Mesendoderm (in vitro differentiated cells): ENCODE data around the gene PKP3.
"Not testable (repeated sequence)": the region's sequence is repeated elsewhere in the genome, so short reads cannot be mapped to it uniquely, and the experiment has no call there.

Source experiments
- DNase-seq: peaks from one replicate; pipeline ENCODE4 v3.0.0; 2013
- H2AK5ac ChIP-seq: 2 replicates; pipeline ENCODE4 v1.6.1; 2013; ENCODE audit warnings: low read length, inconsistent platforms
- H2BK120ac ChIP-seq: 2 replicates; pipeline ENCODE4 v1.6.1; 2013; ENCODE audit warnings: low read depth, mild to moderate bottlenecking, low read length, moderate library complexity, mixed read lengths
- H2BK15ac ChIP-seq: replicated peaks from 2 replicates; pipeline ENCODE4 v1.6.1; 2013; ENCODE audit warnings: low read depth, mild to moderate bottlenecking, moderate library complexity
- H2BK5ac ChIP-seq: 2 replicates; pipeline ENCODE4 v1.6.1; 2013; ENCODE audit warnings: low read length, inconsistent platforms
- H3K18ac ChIP-seq: 2 replicates; pipeline ENCODE4 v1.6.1; 2013; ENCODE audit warnings: mild to moderate bottlenecking, low read length, mixed read lengths
- H3K23ac ChIP-seq: one replicate; pipeline ENCODE4 v1.6.1; 2013; ENCODE audit warnings: low read length
- H3K27ac ChIP-seq: 2 replicates; pipeline ENCODE4 v1.5.1; 2013; ENCODE audit warnings: low read depth, mild to moderate bottlenecking, inconsistent platforms, low read length, moderate library complexity
- H3K27me3 ChIP-seq: 2 replicates; pipeline ENCODE4 v1.6.1; 2013; ENCODE audit warnings: low read length, control low read depth, mild to moderate bottlenecking, inconsistent platforms; ENCODE audit not compliant: insufficient read depth, poor library complexity
- H3K36me3 ChIP-seq: 2 replicates; pipeline ENCODE4 v1.6.1; 2013; ENCODE audit warnings: low read length, inconsistent platforms; ENCODE audit not compliant: control insufficient read depth, insufficient read depth
- H3K4ac ChIP-seq: one replicate; pipeline ENCODE4 v1.6.1; 2013; ENCODE audit warnings: low read depth, mild to moderate bottlenecking, low read length, moderate library complexity
- H3K4me1 ChIP-seq: 2 replicates; pipeline ENCODE4 v1.6.1; 2013; ENCODE audit warnings: low read depth, low read length, inconsistent platforms; ENCODE audit not compliant: control insufficient read depth
- H3K4me2 ChIP-seq: 2 replicates; pipeline ENCODE4 v1.6.1; 2013; ENCODE audit warnings: low read length
- H3K4me3 ChIP-seq: 2 replicates; pipeline ENCODE4 v1.5.1; 2013; ENCODE audit warnings: mild to moderate bottlenecking, low read length
- H3K56ac ChIP-seq: one replicate; pipeline ENCODE4 v1.6.1; 2013; ENCODE audit warnings: low read length
- H3K79me1 ChIP-seq: 2 replicates; pipeline ENCODE4 v1.6.1; 2013; ENCODE audit warnings: low read length, inconsistent platforms
- H3K79me2 ChIP-seq: 2 replicates; pipeline ENCODE4 v1.6.1; 2013; ENCODE audit warnings: mild to moderate bottlenecking, low read length; ENCODE audit not compliant: control insufficient read depth, insufficient read depth
- H3K9ac ChIP-seq: 2 replicates; pipeline ENCODE4 v1.6.1; 2013; ENCODE audit warnings: low read length, inconsistent platforms
- H4K5ac ChIP-seq: one replicate; pipeline ENCODE4 v1.6.1; 2013; ENCODE audit warnings: low read length
- H4K8ac ChIP-seq: one replicate; pipeline ENCODE4 v1.6.1; 2013; ENCODE audit warnings: low read depth, mild to moderate bottlenecking, control low read depth, low read length, moderate library complexity
- WGBS: extraction: QIAGEN DNeasy Blood & Tissue Kit; methylation state at CpG from one replicate; pipeline ENCODE4 v1.1.7; 2013; ENCODE audit warnings: low lambda C conversion rate, missing lambda C conversion rate; ENCODE audit not compliant: insufficient coverage; ENCODE audit errors: extremely low coverage; 5-methylcytosine and 5-hydroxymethylcytosine counted together

The PKP3 gene

GRCh38 chr11:385594-386351 lies 8.2 kb upstream of the PKP3 start:
- H3K56ac ChIP-seq, result no peak overlapping the region
- no peak overlapping the region for H2BK15ac ChIP-seq
- H3K27ac ChIP-seq, result no peak overlapping the region
- no peak overlapping the region for H2AK5ac ChIP-seq
- no peak overlapping the region for H3K18ac ChIP-seq
- H3K79me2 ChIP-seq, result no peaks in the 10 kb centered on the region
- no CpG with 5 or more reads among the region's 19 CpGs for WGBS
- H2BK5ac ChIP-seq, result no peak overlapping the region
- no peaks in the 10 kb centered on the region for H3K27me3 ChIP-seq
- H3K23ac ChIP-seq, result no peak overlapping the region
- no peak overlapping the region for H4K8ac ChIP-seq
- H2BK120ac ChIP-seq, result no peak overlapping the region
- no peaks in the 10 kb centered on the region for H3K36me3 ChIP-seq
- H3K4me2 ChIP-seq, result no peak overlapping the region
- H3K4me3 ChIP-seq, result no peak overlapping the region
- no peak overlapping the region for H3K4ac ChIP-seq
- H3K9ac ChIP-seq, result no peak overlapping the region
- no peak overlapping the region for H4K5ac ChIP-seq
- H3K4me1 ChIP-seq, result no peaks in the 10 kb centered on the region
- H3K79me1 ChIP-seq, result no peaks in the 10 kb centered on the region
- DNase-seq, result no peak

GRCh38 chr11:386483-386882 lies 7.5 kb upstream of the PKP3 start:
- WGBS, result no CpG with 5 or more reads among the region's 6 CpGs
- H3K56ac ChIP-seq, result no peak overlapping the region

GRCh38 chr11:387193-387793 lies 6.7 kb upstream of the PKP3 start:
- Histone ChIP-seq H3K36me3 (no peaks in the 10 kb centered on the region), H4K5ac (no peak overlapping the region), H2BK15ac (no peak overlapping the region), H3K23ac (no peak overlapping the region), H3K79me2 (no peaks in the 10 kb centered on the region), H3K27me3 (no peaks in the 10 kb centered on the region), H2BK120ac (no peak overlapping the region), H3K4ac (no peak overlapping the region), H3K4me3 (no peak overlapping the region), H4K8ac (no peak overlapping the region), H3K18ac (no peak overlapping the region), H3K79me1 (no peaks in the 10 kb centered on the region), H3K4me2 (no peak overlapping the region), H2AK5ac (no peak overlapping the region), H3K27ac (no peak overlapping the region), H2BK5ac (no peak overlapping the region), H3K4me1 (no peaks in the 10 kb centered on the region), H3K9ac (no peak overlapping the region), H3K56ac (no peak overlapping the region)
- DNase-seq, result no peak
- no CpG with 5 or more reads among the region's 4 CpGs for WGBS

More at GRCh38 chr11:386483-386882, 7.5 kb upstream of the PKP3 start:
- no peak overlapping the region for H2AK5ac ChIP-seq
- H3K4ac ChIP-seq, result no peak overlapping the region
- H2BK5ac ChIP-seq, result no peak overlapping the region
- no peaks in the 10 kb centered on the region for H3K79me1 ChIP-seq
- peak; percentile 45 for DNase-seq
- no peak overlapping the region for H4K5ac ChIP-seq
- no peaks in the 10 kb centered on the region for H3K36me3 ChIP-seq
- H2BK15ac ChIP-seq, result no peak overlapping the region
- H3K27ac ChIP-seq, result no peak overlapping the region
- no peaks in the 10 kb centered on the region for H3K4me1 ChIP-seq
- no peak overlapping the region for H3K23ac ChIP-seq
- no peak overlapping the region for H3K4me2 ChIP-seq
- H3K79me2 ChIP-seq, result no peaks in the 10 kb centered on the region
- no peak overlapping the region for H4K8ac ChIP-seq
- H3K18ac ChIP-seq, result no peak overlapping the region
- H2BK120ac ChIP-seq, result no peak overlapping the region
- H3K4me3 ChIP-seq, result no peak overlapping the region
- no peak overlapping the region for H3K9ac ChIP-seq
- no peaks in the 10 kb centered on the region for H3K27me3 ChIP-seq

- H3K27me3 ChIP-seq, H4K5ac ChIP-seq, DNase-seq, H3K79me1 ChIP-seq, H4K8ac ChIP-seq, H2BK15ac ChIP-seq, H3K56ac ChIP-seq, H3K36me3 ChIP-seq, H2BK120ac ChIP-seq, H3K4me3 ChIP-seq, H3K9ac ChIP-seq, H3K4me2 ChIP-seq, H2BK5ac ChIP-seq, H3K27ac ChIP-seq, H3K4me1 ChIP-seq, H3K18ac ChIP-seq, H3K79me2 ChIP-seq, H2AK5ac ChIP-seq, H3K23ac ChIP-seq, H3K4ac ChIP-seq: not testable (repeated sequence)
- no CpG with 5 or more reads among the region's 17 CpGs for WGBS
Observed at GRCh38 chr11:389369-389768, 4.6 kb upstream of the PKP3 start.

- H3K56ac ChIP-seq, result no peak overlapping the region
Observed at GRCh38 chr11:390175-390574, 3.8 kb upstream of the PKP3 start.

More at GRCh38 chr11:390175-390574, 3.8 kb upstream of the PKP3 start:
- no CpG with 5 or more reads among the region's 11 CpGs for WGBS
- Histone ChIP-seq H3K79me1 (no peaks in the 10 kb centered on the region), H2AK5ac (no peak overlapping the region), H3K27me3 (no peaks in the 10 kb centered on the region), H3K27ac (no peak overlapping the region), H2BK15ac (no peak overlapping the region), H3K4me1 (peaks cover 4% of the 10 kb centered on the region), H2BK5ac (no peak overlapping the region), H2BK120ac (no peak overlapping the region), H3K4me3 (no peak overlapping the region), H3K9ac (no peak overlapping the region), H4K8ac (no peak overlapping the region), H3K4me2 (no peak overlapping the region), H3K4ac (no peak overlapping the region), H4K5ac (no peak overlapping the region), H3K18ac (no peak overlapping the region), H3K36me3 (no peaks in the 10 kb centered on the region), H3K23ac (no peak overlapping the region), H3K79me2 (no peaks in the 10 kb centered on the region)
- DNase-seq, result peak; percentile 75
